A673 (cell line): ENCODE results near the gene NR2F1-AS1.

Experiments
- CTCF ChIP-seq: fragments of 300-800, 200-600 bp; sonication (generic); conservative IDR thresholded peaks from 2 replicates; pipeline ENCODE4 v1.5.1; 2017; ENCODE audit warnings: low read depth, mild to moderate bottlenecking, antibody characterized with exemption, low read length, moderate library complexity, mixed read lengths
- EZH2 ChIP-seq: fragments of 200-600 bp; sonication (generic); IDR thresholded peaks from 2 replicates; pipeline ENCODE4 v1.6.1; 2017; ENCODE audit warnings: borderline replicate concordance, low read depth, mild to moderate bottlenecking, mixed read lengths, antibody characterized with exemption, low read length; ENCODE audit not compliant: poor library complexity, severe bottlenecking

GRCh38 chr5:93623153-93623552 is 42.1 kb upstream of the NR2F1-AS1 start:
- no peak for TF ChIP-seq CTCF
- TF ChIP-seq EZH2 = no peak
